Epithelial cell of proximal tubule (primary cell): ENCODE data around the gene ZNF23. TPM values are rescaled to one million over a fixed set of nuclear protein-coding genes. Genes with fewer than 3 reads are reported as not detected.

Experiments
- DNase-seq: peaks from one replicate; pipeline ENCODE4 v3.0.0-alpha.2; 2011; ENCODE audit warnings: low read depth
- H3K4me3 ChIP-seq: 2 replicates; pipeline ENCODE4 v1.5.1; 2011; ENCODE audit warnings: low read depth, mild to moderate bottlenecking, low read length
- total RNA-seq: library from RNA; depleted of rRNA; stranded (reverse); fragments of >200 nt; gene quantifications from 2 replicates; pipeline ENCODE4 v1.2.3, GENCODE V29; 2015
- TF ChIP-seq, protein P1 (sequence below): conservative IDR thresholded peaks from 2 replicates; pipeline ENCODE4 v1.5.1; 2012; ENCODE audit warnings: low read depth, mild to moderate bottlenecking, low read length

The ZNF23 gene
- total RNA-seq, 1 donor from 2014 or later = 5.9 TPM

DNA sequence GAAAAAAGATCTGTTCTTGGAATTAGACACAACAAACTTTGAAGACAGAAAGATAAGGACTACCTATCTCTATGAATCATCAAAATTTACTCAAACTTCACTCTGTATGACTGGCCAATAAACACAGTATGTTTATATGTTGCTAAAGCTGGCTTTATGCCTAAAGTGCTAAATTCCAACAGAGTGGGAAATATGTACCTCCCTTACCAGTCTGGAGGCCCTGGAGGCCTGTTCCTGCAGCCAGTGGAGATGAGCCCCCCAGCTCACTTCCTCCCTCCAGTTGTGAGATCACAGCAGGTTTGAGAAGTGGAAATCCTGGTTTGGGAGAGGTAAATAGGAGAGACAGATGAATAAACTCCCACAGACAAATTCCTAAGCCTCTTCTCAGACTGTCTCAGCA is 9.0 kb downstream of the ZNF23 start:
- no peak overlapping the region for H3K4me3 ChIP-seq
- TF ChIP-seq, protein P1, sequence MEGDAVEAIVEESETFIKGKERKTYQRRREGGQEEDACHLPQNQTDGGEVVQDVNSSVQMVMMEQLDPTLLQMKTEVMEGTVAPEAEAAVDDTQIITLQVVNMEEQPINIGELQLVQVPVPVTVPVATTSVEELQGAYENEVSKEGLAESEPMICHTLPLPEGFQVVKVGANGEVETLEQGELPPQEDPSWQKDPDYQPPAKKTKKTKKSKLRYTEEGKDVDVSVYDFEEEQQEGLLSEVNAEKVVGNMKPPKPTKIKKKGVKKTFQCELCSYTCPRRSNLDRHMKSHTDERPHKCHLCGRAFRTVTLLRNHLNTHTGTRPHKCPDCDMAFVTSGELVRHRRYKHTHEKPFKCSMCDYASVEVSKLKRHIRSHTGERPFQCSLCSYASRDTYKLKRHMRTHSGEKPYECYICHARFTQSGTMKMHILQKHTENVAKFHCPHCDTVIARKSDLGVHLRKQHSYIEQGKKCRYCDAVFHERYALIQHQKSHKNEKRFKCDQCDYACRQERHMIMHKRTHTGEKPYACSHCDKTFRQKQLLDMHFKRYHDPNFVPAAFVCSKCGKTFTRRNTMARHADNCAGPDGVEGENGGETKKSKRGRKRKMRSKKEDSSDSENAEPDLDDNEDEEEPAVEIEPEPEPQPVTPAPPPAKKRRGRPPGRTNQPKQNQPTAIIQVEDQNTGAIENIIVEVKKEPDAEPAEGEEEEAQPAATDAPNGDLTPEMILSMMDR = no peak
- no peak for DNase-seq

DNA sequence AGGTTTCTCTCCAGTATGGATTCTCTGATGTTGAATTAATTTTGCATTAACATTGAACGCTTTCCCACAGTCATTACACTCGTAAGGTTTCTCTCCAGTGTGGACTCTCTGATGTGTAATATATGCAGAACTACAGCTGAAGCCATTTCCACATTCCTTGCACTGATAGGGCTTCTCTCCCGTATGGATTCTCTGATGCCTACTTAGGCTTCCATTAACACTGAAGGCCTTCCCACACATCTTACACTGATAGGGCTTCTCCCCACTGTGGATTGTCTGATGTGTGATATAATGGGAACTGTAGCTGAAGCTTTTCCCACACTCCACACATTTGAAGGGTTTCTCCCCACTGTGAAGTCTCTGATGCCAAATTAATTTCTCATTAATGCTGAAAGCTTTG is 13.0 kb downstream of the ZNF23 start:
- no peak overlapping the region for H3K4me3 ChIP-seq
- DNase-seq = no peak
- TF ChIP-seq, protein P1 = no peak

DNA sequence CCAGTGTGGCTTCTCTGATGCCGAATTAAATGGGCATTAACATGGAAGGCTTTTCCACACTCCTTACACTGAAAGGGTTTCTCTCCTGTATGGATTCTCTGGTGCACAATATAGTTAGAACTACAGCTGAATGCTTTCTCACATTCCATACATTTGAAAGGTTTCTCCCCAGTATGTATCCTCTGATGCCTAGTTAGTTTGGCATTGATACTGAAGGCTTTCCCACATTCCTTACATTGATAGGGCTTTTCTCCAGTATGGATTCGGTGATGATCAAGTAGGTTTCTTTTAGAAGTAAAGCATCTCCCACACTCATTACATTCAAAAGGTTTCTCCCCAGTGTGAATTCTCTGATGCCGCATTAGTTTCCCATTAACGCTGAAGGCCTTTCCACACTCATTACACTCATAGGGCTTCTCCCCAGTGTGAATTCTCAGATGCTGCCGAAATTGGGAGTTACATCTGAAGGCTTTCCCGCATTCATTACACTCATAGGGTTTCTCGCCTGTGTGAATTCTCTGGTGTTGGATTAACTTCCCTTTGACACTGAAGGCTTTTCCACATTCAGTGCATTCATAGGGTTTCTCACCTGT is 13.7 kb downstream of the ZNF23 start:
- TF ChIP-seq, protein P1 = no peak
- no peak for DNase-seq
- H3K4me3 ChIP-seq = no peak overlapping the region

DNA sequence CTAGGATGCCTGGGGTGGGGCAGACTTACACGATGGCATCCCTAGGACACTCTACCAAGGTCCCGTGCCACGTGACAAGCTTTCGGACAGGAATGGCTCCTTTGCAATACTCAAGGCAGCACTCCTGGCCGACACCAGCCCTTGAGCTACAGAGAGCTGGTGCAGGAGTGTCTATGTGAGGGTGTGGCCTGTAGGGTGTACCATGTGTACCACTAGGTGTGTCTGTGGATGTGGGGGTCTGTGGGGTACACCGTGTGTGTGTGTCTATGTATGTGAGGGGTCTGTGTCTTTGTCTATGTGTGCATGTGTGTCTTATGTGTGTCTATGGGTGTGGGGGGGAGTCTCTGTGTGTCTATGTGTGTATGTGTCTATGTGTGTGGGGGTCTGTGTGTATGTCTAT is 18.3 kb downstream of the ZNF23 start:
- TF ChIP-seq, protein P1 = no peak
- no peak overlapping the region for H3K4me3 ChIP-seq
- DNase-seq = no peak

DNA sequence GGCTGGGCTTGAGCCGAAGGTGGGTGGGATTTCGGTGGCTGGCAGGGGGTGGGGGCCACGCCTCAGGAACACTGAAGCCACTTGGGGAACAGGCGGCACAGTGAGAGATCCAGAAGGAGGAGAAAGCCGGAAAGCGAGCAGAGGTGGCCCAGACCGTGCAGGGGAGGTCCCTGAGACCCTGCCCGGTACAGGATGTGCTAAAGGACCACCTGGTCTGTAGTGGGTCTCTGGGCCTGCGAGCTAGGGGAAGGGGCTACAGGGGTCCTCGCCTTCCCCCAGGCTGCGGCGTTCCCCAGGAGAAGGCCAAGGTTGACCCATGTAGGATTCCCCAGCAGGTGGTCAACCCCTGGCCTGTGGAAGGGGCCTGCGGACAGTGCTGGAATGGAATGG is 20.0 kb downstream of the ZNF23 start, which contains the start of gene TLE7:
Gene TLE7 (minus strand): TSS at position 4 of the 390 bp plus-strand sequence. CDS start 8,730 bp downstream, outside the sequence.
- TF ChIP-seq, protein P1 = no peak
- H3K4me3 ChIP-seq = no peak within 1 kb of the TSS
- DNase-seq = no peak

DNA sequence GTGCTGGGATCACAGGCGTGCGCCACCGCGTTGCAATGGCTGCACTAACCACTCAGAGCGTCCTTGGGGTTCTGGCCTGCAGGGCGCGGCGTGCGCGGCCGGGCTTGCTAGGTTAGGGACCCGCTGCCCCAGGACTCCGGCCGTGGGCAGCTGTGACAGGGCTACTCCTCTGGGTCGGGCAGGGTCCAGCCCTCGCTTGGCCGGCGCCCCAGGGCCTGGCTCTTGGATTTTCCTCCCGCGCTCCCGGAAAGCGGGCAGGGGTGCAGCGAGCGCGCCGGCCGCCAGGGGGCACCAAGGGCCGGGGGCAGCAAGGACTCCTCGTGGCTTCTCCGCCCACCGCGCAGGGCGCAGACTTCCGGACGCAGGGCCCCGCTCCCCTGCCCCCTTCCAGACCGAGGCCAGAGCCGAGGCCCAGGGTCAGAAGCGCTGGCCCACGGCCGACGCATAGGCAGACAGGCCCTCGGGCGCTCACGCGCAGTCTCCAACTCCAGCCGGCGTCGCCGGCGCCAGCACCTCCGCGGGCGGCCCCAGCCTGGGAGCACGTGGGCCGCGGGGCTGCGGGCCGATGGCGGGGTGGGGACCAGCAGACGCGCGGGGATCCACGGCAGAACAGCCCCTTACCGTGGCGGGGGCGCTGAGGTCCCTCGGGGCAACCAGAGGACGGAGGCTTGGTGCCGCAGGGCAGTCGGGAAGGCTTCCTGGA is 20.5 kb downstream of the ZNF23 start:
- H3K4me3 ChIP-seq = no peak overlapping the region
- TF ChIP-seq, protein P1 = peak; percentile 22
- no peak for DNase-seq

DNA sequence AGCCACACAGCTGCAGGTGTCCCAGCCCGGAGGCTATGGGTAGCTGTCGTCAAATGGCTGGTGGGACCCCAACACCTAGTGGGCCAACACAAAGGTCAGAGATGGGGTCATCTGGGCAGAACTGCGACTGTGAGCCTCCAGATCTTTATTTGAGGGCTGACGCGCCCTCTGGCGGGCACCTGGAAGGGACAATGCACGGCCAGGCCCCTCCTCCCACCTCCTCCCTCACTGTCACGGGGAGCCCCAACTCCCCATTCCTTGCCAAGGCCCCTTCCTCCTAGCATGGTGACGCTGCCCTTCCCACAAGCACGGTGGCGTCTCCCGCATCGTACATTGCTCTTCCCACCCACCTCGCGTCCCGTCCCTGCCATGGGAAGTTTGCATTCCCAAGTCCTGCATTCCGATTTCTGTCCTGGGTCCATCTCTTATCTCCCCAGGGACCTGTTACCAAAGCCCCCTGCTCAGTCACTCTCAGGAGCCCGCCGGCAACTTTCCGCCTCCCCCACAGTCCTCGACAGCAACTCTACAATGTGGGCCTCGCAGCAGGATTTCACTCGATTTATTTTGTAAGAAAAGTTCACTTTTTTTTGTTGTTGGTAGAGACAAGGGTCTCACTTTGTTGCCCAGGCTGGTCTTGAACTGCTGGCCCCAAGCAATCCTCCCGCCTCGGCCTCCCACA is 21.2 kb downstream of the ZNF23 start:
- TF ChIP-seq, protein P1 = peak; percentile 18
- no peak for DNase-seq
- no peak overlapping the region for H3K4me3 ChIP-seq
